Astrocyte (in vitro differentiated cells and primary cell): ENCODE results near the gene BMPER. TPM values are rescaled to one million over a fixed set of nuclear protein-coding genes. Genes with fewer than 3 reads are reported as not detected.

ENCODE experiments used
- DNase-seq: peaks from one replicate; pipeline ENCODE4 v3.0.0-alpha.2; 2010; ENCODE audit warnings: low read depth
- FAIRE-seq: peaks from 2 replicates; lab custom pipeline; 2011; peaks lifted over from hg19 to GRCh38; lab: Jason Lieb, UNC
- H2AFZ ChIP-seq: 2 replicates; pipeline ENCODE4 v1.6.0; 2012; ENCODE audit warnings: low read depth, low read length, inconsistent platforms
- H3K27ac ChIP-seq: 2 replicates; pipeline ENCODE4 v1.5.1; 2011; ENCODE audit warnings: low read depth, low read length, inconsistent platforms
- H3K27me3 ChIP-seq: 2 replicates; pipeline ENCODE4 v1.6.0; 2011; ENCODE audit warnings: low read length, inconsistent platforms; ENCODE audit not compliant: insufficient read depth
- H3K36me3 ChIP-seq: 2 replicates; pipeline ENCODE4 v1.5.1; 2011; ENCODE audit warnings: low read length, inconsistent platforms; ENCODE audit not compliant: insufficient read depth
- H3K4me1 ChIP-seq: 2 replicates; pipeline ENCODE4 v1.5.1; 2011; ENCODE audit warnings: low read length, inconsistent platforms; ENCODE audit not compliant: insufficient read depth
- H3K4me2 ChIP-seq: 2 replicates; pipeline ENCODE4 v1.6.0; 2012; ENCODE audit warnings: low read length, inconsistent platforms
- H3K4me3 ChIP-seq: 2 replicates; pipeline ENCODE4 v1.5.1; 2011; ENCODE audit warnings: low read depth, mild to moderate bottlenecking, low read length, inconsistent platforms; ENCODE audit not compliant: insufficient read depth
- H3K79me2 ChIP-seq: 2 replicates; pipeline ENCODE4 v1.6.0; 2012; ENCODE audit warnings: mild to moderate bottlenecking, low read length, inconsistent platforms; ENCODE audit not compliant: insufficient read depth
- H3K9ac ChIP-seq: 2 replicates; pipeline ENCODE4 v1.6.0; 2012; ENCODE audit warnings: mild to moderate bottlenecking, low read length, inconsistent platforms
- H3K9me3 ChIP-seq: 2 replicates; pipeline ENCODE4 v1.5.1; 2012; ENCODE audit warnings: low read depth, mild to moderate bottlenecking, low read length, inconsistent platforms; ENCODE audit not compliant: insufficient read depth
- H4K20me1 ChIP-seq: 2 replicates; pipeline ENCODE4 v1.6.0; 2012; ENCODE audit warnings: low read length, inconsistent platforms; ENCODE audit not compliant: insufficient read depth
- H3K27ac Mint-ChIP-seq: one replicate; pipeline ENCODE4 v1.8.0; 2021; ENCODE audit warnings: mild to moderate bottlenecking, mixed read lengths; ENCODE audit not compliant: unreplicated experiment
- H3K27me3 Mint-ChIP-seq: one replicate; pipeline ENCODE4 v1.8.0; 2021; ENCODE audit warnings: low read depth, mixed read lengths; ENCODE audit not compliant: unreplicated experiment
- H3K36me3 Mint-ChIP-seq: one replicate; pipeline ENCODE4 v1.8.0; 2021; ENCODE audit warnings: low read depth, mixed read lengths; ENCODE audit not compliant: unreplicated experiment
- H3K4me1 Mint-ChIP-seq: one replicate; pipeline ENCODE4 v1.8.0; 2021; ENCODE audit warnings: low read depth, mixed read lengths; ENCODE audit not compliant: unreplicated experiment
- H3K4me3 Mint-ChIP-seq: one replicate; pipeline ENCODE4 v1.8.0; 2021; ENCODE audit warnings: mild to moderate bottlenecking, moderate library complexity, mixed read lengths; ENCODE audit not compliant: unreplicated experiment
- H3K9me3 Mint-ChIP-seq: one replicate; pipeline ENCODE4 v1.8.0; 2021; ENCODE audit warnings: mild to moderate bottlenecking, mixed read lengths; ENCODE audit not compliant: unreplicated experiment
- EZH2 ChIP-seq: IDR thresholded peaks from 2 replicates; pipeline ENCODE4 v1.6.1; 2012; ENCODE audit warnings: mild to moderate bottlenecking, low read length, inconsistent platforms; ENCODE audit not compliant: insufficient read depth
- total RNA-seq: library from RNA; stranded (reverse); gene quantifications from 2 replicates; pipeline ENCODE4 v1.2.1, GENCODE V29; 2021
- TF ChIP-seq, protein P1 (sequence below): IDR thresholded peaks from 2 replicates; pipeline ENCODE4 v1.5.1; 2011; ENCODE audit warnings: low read depth, mild to moderate bottlenecking, inconsistent platforms, low read length, moderate library complexity; ENCODE audit not compliant: insufficient read depth

BMPER gene
- total RNA-seq, 1 donor from 2014 or later, result 4.4 TPM

DNA sequence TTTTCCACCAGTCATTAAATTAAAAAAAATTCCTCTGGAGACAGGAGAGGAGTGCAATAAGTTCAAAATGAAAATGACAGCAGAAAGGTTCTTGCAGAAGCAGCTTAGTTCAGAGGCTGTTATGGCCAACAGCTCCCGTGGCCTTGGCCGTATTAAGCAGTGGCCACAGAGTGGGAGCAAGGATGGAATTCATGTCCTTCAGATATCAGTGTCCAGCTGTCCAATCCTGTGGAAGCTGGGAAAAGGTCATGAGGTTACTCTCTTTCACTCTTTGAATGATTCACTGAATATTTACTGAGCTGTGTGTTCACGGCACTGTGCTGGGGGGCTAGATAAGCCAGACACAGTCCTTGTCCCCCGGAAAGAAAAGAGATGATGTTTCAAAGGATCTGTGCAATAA is 231.8 kb downstream of the BMPER start:
- TF ChIP-seq, protein P1, sequence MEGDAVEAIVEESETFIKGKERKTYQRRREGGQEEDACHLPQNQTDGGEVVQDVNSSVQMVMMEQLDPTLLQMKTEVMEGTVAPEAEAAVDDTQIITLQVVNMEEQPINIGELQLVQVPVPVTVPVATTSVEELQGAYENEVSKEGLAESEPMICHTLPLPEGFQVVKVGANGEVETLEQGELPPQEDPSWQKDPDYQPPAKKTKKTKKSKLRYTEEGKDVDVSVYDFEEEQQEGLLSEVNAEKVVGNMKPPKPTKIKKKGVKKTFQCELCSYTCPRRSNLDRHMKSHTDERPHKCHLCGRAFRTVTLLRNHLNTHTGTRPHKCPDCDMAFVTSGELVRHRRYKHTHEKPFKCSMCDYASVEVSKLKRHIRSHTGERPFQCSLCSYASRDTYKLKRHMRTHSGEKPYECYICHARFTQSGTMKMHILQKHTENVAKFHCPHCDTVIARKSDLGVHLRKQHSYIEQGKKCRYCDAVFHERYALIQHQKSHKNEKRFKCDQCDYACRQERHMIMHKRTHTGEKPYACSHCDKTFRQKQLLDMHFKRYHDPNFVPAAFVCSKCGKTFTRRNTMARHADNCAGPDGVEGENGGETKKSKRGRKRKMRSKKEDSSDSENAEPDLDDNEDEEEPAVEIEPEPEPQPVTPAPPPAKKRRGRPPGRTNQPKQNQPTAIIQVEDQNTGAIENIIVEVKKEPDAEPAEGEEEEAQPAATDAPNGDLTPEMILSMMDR, result no peak
- TF ChIP-seq EZH2, result no peak
- Histone ChIP-seq H3K9ac (no peak overlapping the region), H3K4me2 (no peak overlapping the region), H3K36me3 (no peaks in the 10 kb centered on the region), H3K4me1 (peaks cover 14% of the 10 kb centered on the region), H3K9me3 (no peaks in the 10 kb centered on the region), H2AFZ (no peak overlapping the region), H3K79me2 (no peaks in the 10 kb centered on the region), H3K4me3 (no peak overlapping the region), H4K20me1 (no peaks in the 10 kb centered on the region), H3K27me3 (no peaks in the 10 kb centered on the region), H3K27ac (no peak overlapping the region)
- H3K4me3 Mint-ChIP-seq, result no peak overlapping the region
- H3K4me1 Mint-ChIP-seq, result peaks cover 17% of the 10 kb centered on the region
- DNase-seq (no peak), FAIRE-seq (no peak)
- H3K36me3 Mint-ChIP-seq, result no peaks in the 10 kb centered on the region
- no peaks in the 10 kb centered on the region for H3K9me3 Mint-ChIP-seq
- H3K27me3 Mint-ChIP-seq, result peaks cover 3% of the 10 kb centered on the region
- no peak overlapping the region for H3K27ac Mint-ChIP-seq

DNA sequence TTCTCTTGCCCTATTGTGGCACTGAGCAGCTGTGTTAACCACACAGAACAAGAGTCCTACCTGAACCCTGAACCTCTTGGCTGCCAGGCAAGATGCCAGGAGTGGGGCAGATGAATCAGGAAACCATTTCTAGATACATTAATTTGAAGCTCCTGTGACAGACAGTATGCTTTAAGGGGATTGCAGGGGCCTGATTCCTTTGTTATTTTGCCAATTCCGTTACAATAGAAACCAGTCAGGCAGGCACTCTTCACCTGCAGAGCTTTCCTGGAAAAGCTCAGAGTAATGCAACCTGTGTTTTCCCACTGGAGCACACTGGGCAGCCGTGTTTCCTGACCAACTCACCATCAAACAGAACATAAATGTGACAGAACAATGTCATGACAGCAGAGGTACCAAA is 233.1 kb downstream of the BMPER start:
- H3K4me3 ChIP-seq, result no peak overlapping the region
- peaks cover 10% of the 10 kb centered on the region for H3K4me1 ChIP-seq
- no peaks in the 10 kb centered on the region for H3K27me3 ChIP-seq
- Mint-ChIP-seq H3K4me1 (peaks cover 14% of the 10 kb centered on the region), H3K27me3 (no peaks in the 10 kb centered on the region), H3K36me3 (no peaks in the 10 kb centered on the region), H3K9me3 (no peaks in the 10 kb centered on the region), H3K4me3 (no peak overlapping the region), H3K27ac (no peak overlapping the region)
- DNase-seq (no peak), FAIRE-seq (no peak)
- no peaks in the 10 kb centered on the region for H3K79me2 ChIP-seq
- TF ChIP-seq, protein P1, result no peak
- no peak for TF ChIP-seq EZH2
- H3K27ac ChIP-seq, result no peak overlapping the region
- H3K36me3 ChIP-seq, result no peaks in the 10 kb centered on the region
- H3K4me2 ChIP-seq, result no peak overlapping the region
- H2AFZ ChIP-seq, result no peak overlapping the region
- no peaks in the 10 kb centered on the region for H3K9me3 ChIP-seq
- no peaks in the 10 kb centered on the region for H4K20me1 ChIP-seq
- no peak overlapping the region for H3K9ac ChIP-seq

DNA sequence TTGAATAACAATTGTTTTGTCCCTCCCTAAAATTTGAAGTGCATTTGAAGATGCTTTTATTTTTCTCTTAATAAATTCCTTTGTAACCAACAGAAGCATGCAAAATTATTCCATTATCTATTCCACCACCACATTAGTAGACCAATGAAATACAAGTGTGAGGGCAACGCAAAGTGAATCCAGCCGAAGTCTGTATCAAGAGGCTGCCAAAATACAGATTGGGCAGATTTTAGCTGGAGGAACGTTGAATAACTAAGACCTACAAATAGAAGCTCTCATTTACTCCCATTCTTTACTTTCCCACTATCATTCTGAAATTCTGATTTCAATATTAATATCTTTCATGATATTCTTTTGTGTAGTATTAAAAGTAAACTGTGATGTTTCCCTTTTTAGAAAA is 233.7 kb downstream of the BMPER start:
- no peak overlapping the region for H3K9ac ChIP-seq
- no peak overlapping the region for H3K4me3 ChIP-seq
- TF ChIP-seq, protein P1, result no peak
- TF ChIP-seq EZH2, result no peak
- Mint-ChIP-seq H3K4me1 (peaks cover 8% of the 10 kb centered on the region), H3K27me3 (no peaks in the 10 kb centered on the region), H3K4me3 (no peak overlapping the region), H3K27ac (no peak overlapping the region), H3K9me3 (no peaks in the 10 kb centered on the region), H3K36me3 (no peaks in the 10 kb centered on the region)
- DNase-seq (no peak), FAIRE-seq (no peak)
- H3K9me3 ChIP-seq, result no peaks in the 10 kb centered on the region
- H3K79me2 ChIP-seq, result no peaks in the 10 kb centered on the region
- H3K27me3 ChIP-seq, result no peaks in the 10 kb centered on the region
- no peak overlapping the region for H3K4me2 ChIP-seq
- no peaks in the 10 kb centered on the region for H3K36me3 ChIP-seq
- H3K27ac ChIP-seq, result no peak overlapping the region
- H4K20me1 ChIP-seq, result no peaks in the 10 kb centered on the region
- peaks cover 4% of the 10 kb centered on the region for H3K4me1 ChIP-seq
- H2AFZ ChIP-seq, result no peak overlapping the region
